ENCODE data around the gene SLC5A12.

The SLC5A12 gene

GRCh38 chr11:26721948-26722475 is at the start of gene SLC5A12:
Gene SLC5A12, minus strand, starts transcription at chr11:26722060. Its CDS starts 346 bp downstream, at chr11:26721714.
- no peak for DNase-seq

GRCh38 chr11:26769027-26769426 is 47.2 kb upstream of the SLC5A12 start:
- DNase-seq: no peak

- DNase-seq: no peak
These were observed 45.2 kb upstream of the SLC5A12 start for GRCh38 chr11:26767060-26767459.

- DNase-seq: no peak
These were observed 43.5 kb upstream of the SLC5A12 start for GRCh38 chr11:26765323-26765722.

GRCh38 chr11:26764825-26765224 is 43.0 kb upstream of the SLC5A12 start:
- DNase-seq: no peak

GRCh38 chr11:26764315-26764714 is 42.5 kb upstream of the SLC5A12 start:
- no peak for DNase-seq

- DNase-seq: no peak
These were observed 40.2 kb upstream of the SLC5A12 start for GRCh38 chr11:26762089-26762488.

- no peak for DNase-seq
These were observed 39.5 kb upstream of the SLC5A12 start for GRCh38 chr11:26761361-26761809.

GRCh38 chr11:26757995-26758394 is 36.1 kb upstream of the SLC5A12 start:
- no peak for DNase-seq

- no peak for DNase-seq
These were observed 33.9 kb upstream of the SLC5A12 start for GRCh38 chr11:26755762-26756161.

- peak; percentile 32 for DNase-seq
These were observed 32.1 kb upstream of the SLC5A12 start for GRCh38 chr11:26753723-26754504.

GRCh38 chr11:26749927-26750326 is 28.1 kb upstream of the SLC5A12 start:
- no peak for DNase-seq

- peak; percentile 0 for DNase-seq
These were observed 21.8 kb upstream of the SLC5A12 start for GRCh38 chr11:26743622-26744021.

- DNase-seq: no peak
These were observed 21.1 kb upstream of the SLC5A12 start for GRCh38 chr11:26742966-26743365.

- no peak for DNase-seq
These were observed 19.2 kb upstream of the SLC5A12 start for GRCh38 chr11:26741036-26741435.

GRCh38 chr11:26739366-26740073 is 17.7 kb upstream of the SLC5A12 start:
- DNase-seq: no peak

- DNase-seq: no peak
These were observed 12.8 kb upstream of the SLC5A12 start for GRCh38 chr11:26734691-26735090.

GRCh38 chr11:26731084-26731456 is 9.2 kb upstream of the SLC5A12 start:
- no peak for DNase-seq

GRCh38 chr11:26730414-26731083 is 8.7 kb upstream of the SLC5A12 start:
- DNase-seq: no peak

- DNase-seq: no peak
These were observed 7.4 kb upstream of the SLC5A12 start for GRCh38 chr11:26729284-26729683.

- no peak for DNase-seq
These were observed 5.1 kb upstream of the SLC5A12 start for GRCh38 chr11:26726960-26727359.

GRCh38 chr11:26719998-26720397 is 1.9 kb downstream of the SLC5A12 start:
- DNase-seq: no peak

GRCh38 chr11:26719289-26719973 is 2.4 kb downstream of the SLC5A12 start:
- no peak for DNase-seq

All from activated CD4-positive, alpha-beta T cell treated with anti-CD3 and anti-CD28 coated beads, Interleukin-10, Interleukin-2, amounts not matched to agents 100 ng/mL and 50 ng/mL, durations not matched to agents 16 hours and 8 hours (primary cell).